Lung microvascular endothelial cell (primary cell): ENCODE results near the gene APIP. TPM values are rescaled to one million over a fixed set of nuclear protein-coding genes. Genes with fewer than 3 reads are reported as not detected.

Experiments used
- DNase-seq, 2 donors: peaks; one replicate each; pipeline versions ENCODE4 v3.0.0 to v3.0.0-alpha.2; 2010; ENCODE audit warnings: low read depth in 2 of 2
- total RNA-seq: library from RNA; depleted of rRNA; stranded (reverse); fragments of >200 nt; gene quantifications from 2 replicates; pipeline ENCODE4 v1.2.1, GENCODE V29; 2014

The APIP gene
- total RNA-seq, 1 donor from 2014 or later = 13.9 TPM

DNA sequence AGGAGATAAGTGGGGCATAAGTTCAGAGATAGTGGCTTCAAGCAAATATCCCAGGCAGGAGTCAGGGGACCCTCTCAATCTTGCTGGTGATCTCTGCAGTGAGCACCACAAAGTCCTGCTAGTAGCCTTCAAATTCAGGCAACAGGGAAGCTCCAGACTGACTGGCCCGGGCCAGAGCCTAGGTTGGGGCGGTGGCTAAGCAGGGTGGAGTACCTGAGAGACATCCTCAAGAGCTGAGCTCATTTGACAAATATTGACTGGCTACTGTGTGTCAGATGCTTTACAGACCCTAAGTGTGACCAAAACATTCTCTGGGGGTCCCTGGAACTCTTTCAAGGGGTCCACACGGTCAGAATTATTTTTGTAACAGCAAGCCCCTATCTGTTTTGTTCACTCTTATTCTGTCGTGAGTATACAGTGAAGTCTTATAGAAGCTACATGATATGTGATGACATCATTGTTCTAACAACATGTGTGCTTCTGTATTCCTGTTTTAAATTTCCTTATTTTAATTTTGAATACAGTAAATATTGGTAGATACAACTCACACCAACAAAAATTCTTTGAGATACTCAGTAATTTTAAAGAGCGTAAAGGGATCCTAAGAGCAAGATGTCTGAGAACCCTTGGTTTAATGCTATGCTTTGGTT lies 71.6 kb downstream of the APIP start:
- no peak for DNase-seq

DNA sequence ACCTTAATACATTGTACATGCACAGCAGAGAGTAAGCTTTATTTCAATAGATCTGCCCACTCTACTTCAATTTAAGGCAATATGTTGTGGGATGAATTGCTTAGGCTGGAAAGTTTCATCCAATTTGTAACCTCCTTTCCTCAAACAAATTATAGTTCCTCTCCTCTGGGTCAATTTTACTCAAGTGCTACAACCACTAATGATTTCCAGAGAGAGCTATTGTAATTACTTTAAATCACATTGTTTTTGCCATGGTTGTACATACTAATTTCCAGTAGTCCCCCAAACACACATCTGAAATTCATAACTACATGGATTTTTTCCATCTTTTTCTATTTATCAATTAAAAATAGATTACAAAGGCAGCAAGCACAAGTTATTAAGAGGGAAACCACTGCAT lies 72.9 kb downstream of the APIP start:
- no peak for DNase-seq

DNA sequence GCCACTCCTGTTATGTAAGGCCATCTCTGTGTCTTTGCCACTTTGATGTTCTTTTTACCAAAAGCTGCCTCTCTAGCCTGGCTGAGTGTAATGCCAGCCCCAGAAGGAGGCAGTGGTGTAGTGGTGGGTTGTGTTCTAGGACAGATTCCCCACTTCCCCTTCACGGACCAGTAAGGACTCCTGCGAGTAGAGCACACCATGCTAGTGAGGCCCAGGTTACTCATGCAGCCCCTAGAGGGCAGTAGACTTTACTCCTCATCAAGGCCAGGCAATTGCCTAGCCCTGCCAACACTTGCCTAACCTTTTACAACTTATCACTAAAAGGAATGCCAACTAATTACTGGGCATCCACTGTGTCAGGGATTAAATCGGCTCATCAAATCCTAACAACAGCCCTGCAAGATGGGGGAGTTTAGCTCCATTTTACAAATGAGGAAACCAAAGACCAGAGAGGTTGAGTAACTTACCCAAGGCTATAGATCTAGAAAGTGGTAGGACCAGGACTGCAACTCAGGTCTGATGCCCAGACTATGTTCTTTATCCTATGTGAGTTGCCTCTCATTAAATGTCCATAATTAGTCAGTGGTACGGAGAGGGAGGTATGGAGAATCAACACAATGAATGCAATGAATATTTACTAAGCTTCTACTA lies 75.3 kb downstream of the APIP start:
- peak; percentile 41 to 44 for DNase-seq

DNA sequence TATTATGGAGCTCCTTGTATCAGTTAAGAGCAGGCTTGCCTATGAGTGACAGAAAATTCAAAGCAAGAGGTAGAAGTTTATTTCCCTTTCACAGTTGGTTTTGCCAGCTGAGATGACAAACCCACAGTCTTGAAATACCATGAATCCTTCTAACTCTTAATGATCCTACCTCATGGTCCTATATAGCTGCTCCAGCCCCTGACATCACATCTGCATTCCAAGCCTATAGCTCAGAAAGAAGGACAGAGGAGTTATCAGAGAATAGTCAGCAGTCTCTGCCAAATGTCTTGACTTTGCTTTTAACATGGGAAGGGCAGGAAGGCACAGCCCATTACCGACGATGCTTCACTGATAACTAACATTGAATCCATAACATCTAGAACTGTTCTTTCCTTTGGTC lies 76.2 kb downstream of the APIP start:
- no peak for DNase-seq

DNA sequence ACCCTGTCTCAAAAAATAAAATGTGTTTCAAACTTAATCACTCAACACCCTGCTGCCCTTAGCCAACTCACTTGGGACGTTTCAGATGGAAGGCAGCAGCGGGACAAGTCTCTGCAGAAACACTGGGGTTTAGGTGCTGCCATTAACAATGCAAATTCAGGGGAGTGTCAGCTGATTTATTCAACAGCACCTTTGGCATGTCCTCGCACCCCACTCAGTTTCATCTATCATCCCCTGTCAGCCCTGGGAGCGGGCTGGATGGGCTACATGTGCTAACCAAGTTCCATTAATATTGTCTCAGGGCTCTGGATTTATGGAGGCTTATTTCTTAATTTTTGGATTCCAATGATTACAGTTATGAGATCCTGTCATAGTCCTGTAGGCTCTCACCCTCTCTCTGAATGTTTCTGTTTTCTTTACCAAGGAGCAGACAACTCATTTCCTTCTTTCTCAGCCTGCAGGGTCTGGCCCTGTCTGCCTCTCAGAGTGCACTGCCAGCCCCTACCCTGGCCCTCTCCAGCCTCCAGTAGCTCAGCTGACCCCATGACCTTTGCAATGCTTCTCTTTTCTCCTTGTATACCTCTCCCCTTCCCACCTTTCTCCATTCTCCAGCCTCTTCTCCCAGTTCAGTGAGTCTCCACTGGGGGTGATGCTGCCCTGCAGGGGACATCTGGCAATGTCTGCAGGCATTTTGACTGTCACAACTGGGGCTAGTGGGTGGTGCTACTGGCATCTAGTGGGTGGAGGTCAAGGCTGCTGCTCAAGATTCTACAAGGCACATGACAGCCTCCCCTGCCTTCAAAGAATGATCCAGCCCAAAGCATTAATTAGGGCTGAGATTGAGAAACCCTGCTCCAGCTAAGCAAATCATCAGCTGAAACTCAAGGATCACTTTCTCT lies 79.0 kb downstream of the APIP start:
- DNase-seq = peak in 1 of 2 donors; percentile 3

GRCh38 chr11:34833602-34834001 lies 82.6 kb downstream of the APIP start:
- no peak for DNase-seq

Other genes with a start within 250 kb of the APIP start
- 14.2 and 17.7 TPM in 2 replicates for gene PDHX, start 239 bp upstream of the APIP start, total RNA-seq
- gene CD44, start 222.8 kb upstream of the APIP start, total RNA-seq = 0.79 and 15.7 TPM in 2 replicates